Parathyroid adenoma (tissue), 2 donors: ENCODE data around the gene CYBA.

Experiments used
- H2AFZ ChIP-seq: fragments of 300-600 bp; sonication (generic); one replicate; pipeline ENCODE4 v1.7.0; 2017; ENCODE audit warnings: antibody characterized with exemption, mild to moderate bottlenecking
- H3K27ac ChIP-seq: fragments of 300-600 bp; sonication (generic); one replicate; pipeline ENCODE4 v1.7.0; 2017
- H3K27me3 ChIP-seq: fragments of 300-600 bp; sonication (generic); one replicate; pipeline ENCODE4 v1.7.0; 2017; ENCODE audit warnings: low read length; ENCODE audit not compliant: control insufficient read depth, insufficient read depth
- H3K36me3 ChIP-seq: fragments of 300-600 bp; sonication (generic); one replicate; pipeline ENCODE4 v1.7.0; 2017; ENCODE audit warnings: low read length; ENCODE audit not compliant: control insufficient read depth, insufficient read depth
- H3K4me1 ChIP-seq: fragments of 300-600 bp; sonication (generic); one replicate; pipeline ENCODE4 v1.7.0; 2017; ENCODE audit warnings: control low read depth
- H3K4me2 ChIP-seq: fragments of 300-600 bp; sonication (generic); one replicate; pipeline ENCODE4 v1.7.0; 2017; ENCODE audit warnings: low read length
- H3K4me3 ChIP-seq: fragments of 300-600 bp; sonication (generic); one replicate; pipeline ENCODE4 v1.7.0; 2017; ENCODE audit warnings: low read depth, low read length
- H3K79me2 ChIP-seq: fragments of 300-600 bp; sonication (generic); one replicate; pipeline ENCODE4 v1.7.0; 2017; ENCODE audit warnings: control low read depth
- H3K9ac ChIP-seq: fragments of 300-600 bp; sonication (generic); one replicate; pipeline ENCODE4 v1.7.0; 2017; ENCODE audit warnings: mild to moderate bottlenecking
- H3K9me3 ChIP-seq: fragments of 300-600 bp; sonication (generic); one replicate; pipeline ENCODE4 v1.7.0; 2017; ENCODE audit warnings: low read length; ENCODE audit not compliant: control insufficient read depth
- CTCF ChIP-seq: fragments of 300-600 bp; sonication (generic); IDR thresholded peaks from one replicate; pipeline ENCODE4 v1.7.0; 2017; ENCODE audit warnings: antibody characterized with exemption, mild to moderate bottlenecking
- donor health status: primary hyperparathyroidism.

The CYBA gene

GRCh38 chr16:88606148-88606757 is 44.6 kb downstream of the CYBA start:
- Histone ChIP-seq H2AFZ (no peak overlapping the region), H3K9ac (no peak overlapping the region), H3K9me3 (no peaks in the 10 kb centered on the region), H3K4me3 (no peak overlapping the region), H3K36me3 (no peaks in the 10 kb centered on the region), H3K4me1 (no peaks in the 10 kb centered on the region), H3K27ac (no peak overlapping the region), H3K4me2 (no peak overlapping the region), H3K79me2 (peaks cover 41% of the 10 kb centered on the region), H3K27me3 (no peaks in the 10 kb centered on the region)
- TF ChIP-seq CTCF = no peak

GRCh38 chr16:88605186-88606147 is 45.4 kb downstream of the CYBA start:
- Histone ChIP-seq H3K36me3 (no peaks in the 10 kb centered on the region), H3K4me3 (no peak overlapping the region), H3K9ac (no peak overlapping the region), H3K9me3 (no peaks in the 10 kb centered on the region), H3K4me2 (no peak overlapping the region), H3K27me3 (no peaks in the 10 kb centered on the region), H2AFZ (no peak overlapping the region), H3K79me2 (peaks cover 41% of the 10 kb centered on the region), H3K27ac (no peak overlapping the region), H3K4me1 (no peaks in the 10 kb centered on the region)
- TF ChIP-seq CTCF = no peak

GRCh38 chr16:88602091-88602490 is 48.8 kb downstream of the CYBA start:
- Histone ChIP-seq H3K27ac (no peak overlapping the region), H3K36me3 (no peaks in the 10 kb centered on the region)
- no peak for TF ChIP-seq CTCF

GRCh38 chr16:88601313-88602036 is 49.4 kb downstream of the CYBA start:
- H3K4me2 ChIP-seq = no peak overlapping the region
- H3K79me2 ChIP-seq = peaks cover 39% of the 10 kb centered on the region
- no peak overlapping the region for H3K9ac ChIP-seq
- H2AFZ ChIP-seq = no peak overlapping the region
- H3K27me3 ChIP-seq = no peaks in the 10 kb centered on the region
- no peak overlapping the region for H3K27ac ChIP-seq
- H3K9me3 ChIP-seq = no peaks in the 10 kb centered on the region
- H3K36me3 ChIP-seq = no peaks in the 10 kb centered on the region
- no peaks in the 10 kb centered on the region for H3K4me1 ChIP-seq
- no peak overlapping the region for H3K4me3 ChIP-seq
- TF ChIP-seq CTCF = no peak

More at GRCh38 chr16:88602091-88602490, 48.8 kb downstream of the CYBA start:
- no peaks in the 10 kb centered on the region for H3K27me3 ChIP-seq
- H2AFZ ChIP-seq = no peak overlapping the region
- no peak overlapping the region for H3K4me2 ChIP-seq
- no peak overlapping the region for H3K9ac ChIP-seq
- no peaks in the 10 kb centered on the region for H3K9me3 ChIP-seq
- H3K79me2 ChIP-seq = peaks cover 45% of the 10 kb centered on the region
- H3K4me1 ChIP-seq = no peaks in the 10 kb centered on the region
- no peak overlapping the region for H3K4me3 ChIP-seq
